ENCODE results near the gene TRIM32.

DNA sequence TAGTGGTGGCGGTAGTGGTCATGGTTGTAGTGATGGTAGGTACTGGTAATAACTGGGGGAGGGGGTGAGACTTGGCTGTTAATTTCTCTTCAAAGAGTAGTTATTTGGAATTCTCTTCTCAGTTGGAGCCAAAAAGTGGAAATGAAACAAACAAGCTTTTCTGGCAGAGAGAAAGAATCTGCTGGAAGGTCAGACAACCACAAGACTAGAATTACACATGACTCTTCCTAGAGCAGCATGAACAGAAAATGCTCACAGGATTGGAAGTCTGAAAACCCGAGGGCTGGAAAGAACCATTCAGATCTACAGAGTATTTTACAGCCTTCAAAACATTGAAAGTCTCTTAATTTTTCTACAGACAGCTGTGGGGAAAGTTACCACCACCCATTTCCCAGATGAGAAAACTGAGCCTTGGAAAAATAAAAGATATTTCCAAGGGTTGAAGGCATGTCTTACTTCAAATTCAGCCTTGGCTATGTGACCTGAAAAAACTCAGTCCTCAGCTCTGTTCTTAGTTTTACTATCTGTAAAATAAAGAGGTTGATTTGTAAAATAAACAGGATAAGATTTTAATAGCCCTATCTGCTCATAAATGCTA lies 42.9 kb upstream of the TRIM32 start:
- TF ChIP-seq, protein P1, sequence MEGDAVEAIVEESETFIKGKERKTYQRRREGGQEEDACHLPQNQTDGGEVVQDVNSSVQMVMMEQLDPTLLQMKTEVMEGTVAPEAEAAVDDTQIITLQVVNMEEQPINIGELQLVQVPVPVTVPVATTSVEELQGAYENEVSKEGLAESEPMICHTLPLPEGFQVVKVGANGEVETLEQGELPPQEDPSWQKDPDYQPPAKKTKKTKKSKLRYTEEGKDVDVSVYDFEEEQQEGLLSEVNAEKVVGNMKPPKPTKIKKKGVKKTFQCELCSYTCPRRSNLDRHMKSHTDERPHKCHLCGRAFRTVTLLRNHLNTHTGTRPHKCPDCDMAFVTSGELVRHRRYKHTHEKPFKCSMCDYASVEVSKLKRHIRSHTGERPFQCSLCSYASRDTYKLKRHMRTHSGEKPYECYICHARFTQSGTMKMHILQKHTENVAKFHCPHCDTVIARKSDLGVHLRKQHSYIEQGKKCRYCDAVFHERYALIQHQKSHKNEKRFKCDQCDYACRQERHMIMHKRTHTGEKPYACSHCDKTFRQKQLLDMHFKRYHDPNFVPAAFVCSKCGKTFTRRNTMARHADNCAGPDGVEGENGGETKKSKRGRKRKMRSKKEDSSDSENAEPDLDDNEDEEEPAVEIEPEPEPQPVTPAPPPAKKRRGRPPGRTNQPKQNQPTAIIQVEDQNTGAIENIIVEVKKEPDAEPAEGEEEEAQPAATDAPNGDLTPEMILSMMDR (IDR thresholded peaks at IDR 0.05), result no peak
- TF ChIP-seq POLR2A (IDR thresholded peaks at IDR 0.05) (no peak), POLR2AphosphoS5 (IDR thresholded peaks at IDR 0.05) (no peak)

Data from upper lobe of left lung (tissue), 4 donors.